ENCODE data around the gene BMP8B. TPM values are rescaled to one million over a fixed set of nuclear protein-coding genes. Genes with fewer than 3 reads are reported as not detected.

Gene BMP8B
- total RNA-seq, 3 donors from 2014 or later (not counting 1 experiment from before 2014, with no cell fraction given): 2.8 to 4.3 (median 3.6) TPM

DNA sequence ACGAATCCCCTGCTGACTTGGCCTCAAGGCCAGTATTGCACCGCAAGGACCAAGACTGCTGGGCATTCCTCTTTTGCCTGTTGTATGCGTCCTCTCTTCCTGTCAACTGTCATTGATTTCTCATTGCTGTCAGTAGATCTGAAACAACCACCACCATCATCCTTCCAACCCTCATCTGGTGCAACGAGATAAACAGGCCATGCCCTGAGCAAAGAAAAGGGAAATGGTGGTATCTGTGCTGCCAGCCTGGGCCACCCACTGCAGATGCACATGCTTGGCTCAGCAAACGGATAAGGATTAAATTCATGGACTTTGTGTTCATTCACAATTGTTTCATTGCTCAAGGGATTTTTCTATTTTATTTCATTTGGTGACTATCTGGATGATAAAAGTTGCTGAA, 31.2 kb downstream of the BMP8B start:
- Histone ChIP-seq H3K4me3 (ENCODE audit: low read length) (no peak overlapping the region), H3K27ac (ENCODE audit: low read length) (no peak overlapping the region), H3K4me1 (ENCODE audit: control insufficient read depth, insufficient read depth, low read length) (no peaks in the 10 kb centered on the region), H3K36me3 (ENCODE audit: control insufficient read depth, insufficient read depth, low read length) (peaks cover 53% of the 10 kb centered on the region), H3K9me3 (ENCODE audit: control insufficient read depth, insufficient read depth, low read length) (no peaks in the 10 kb centered on the region), H3K27me3 (ENCODE audit: control insufficient read depth, insufficient read depth, low read length) (no peaks in the 10 kb centered on the region)
- 73% methylated on average over 5 of the region's 5 CpGs for WGBS (ENCODE audit: insufficient coverage)
- TF ChIP-seq, protein P1, sequence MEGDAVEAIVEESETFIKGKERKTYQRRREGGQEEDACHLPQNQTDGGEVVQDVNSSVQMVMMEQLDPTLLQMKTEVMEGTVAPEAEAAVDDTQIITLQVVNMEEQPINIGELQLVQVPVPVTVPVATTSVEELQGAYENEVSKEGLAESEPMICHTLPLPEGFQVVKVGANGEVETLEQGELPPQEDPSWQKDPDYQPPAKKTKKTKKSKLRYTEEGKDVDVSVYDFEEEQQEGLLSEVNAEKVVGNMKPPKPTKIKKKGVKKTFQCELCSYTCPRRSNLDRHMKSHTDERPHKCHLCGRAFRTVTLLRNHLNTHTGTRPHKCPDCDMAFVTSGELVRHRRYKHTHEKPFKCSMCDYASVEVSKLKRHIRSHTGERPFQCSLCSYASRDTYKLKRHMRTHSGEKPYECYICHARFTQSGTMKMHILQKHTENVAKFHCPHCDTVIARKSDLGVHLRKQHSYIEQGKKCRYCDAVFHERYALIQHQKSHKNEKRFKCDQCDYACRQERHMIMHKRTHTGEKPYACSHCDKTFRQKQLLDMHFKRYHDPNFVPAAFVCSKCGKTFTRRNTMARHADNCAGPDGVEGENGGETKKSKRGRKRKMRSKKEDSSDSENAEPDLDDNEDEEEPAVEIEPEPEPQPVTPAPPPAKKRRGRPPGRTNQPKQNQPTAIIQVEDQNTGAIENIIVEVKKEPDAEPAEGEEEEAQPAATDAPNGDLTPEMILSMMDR (IDR thresholded peaks at IDR 0.05): no peak
- H3K27ac Mint-ChIP-seq: no peak overlapping the region
- intact Hi-C loops (cut with micrococcal nuclease): no loop called here
- H3K4me3 Mint-ChIP-seq: no peak overlapping the region
- no peak for ATAC-seq
- H3K27me3 Mint-ChIP-seq (ENCODE audit: low read depth in 2 of 2): no peaks in the 10 kb centered on the region
- peaks cover 4% of the 10 kb centered on the region in 2 donors for H3K4me1 Mint-ChIP-seq
- no peaks in the 10 kb centered on the region for H3K9me3 Mint-ChIP-seq
- no peak for DNase-seq
- H3K36me3 Mint-ChIP-seq: peaks cover 15% of the 10 kb centered on the region

DNA sequence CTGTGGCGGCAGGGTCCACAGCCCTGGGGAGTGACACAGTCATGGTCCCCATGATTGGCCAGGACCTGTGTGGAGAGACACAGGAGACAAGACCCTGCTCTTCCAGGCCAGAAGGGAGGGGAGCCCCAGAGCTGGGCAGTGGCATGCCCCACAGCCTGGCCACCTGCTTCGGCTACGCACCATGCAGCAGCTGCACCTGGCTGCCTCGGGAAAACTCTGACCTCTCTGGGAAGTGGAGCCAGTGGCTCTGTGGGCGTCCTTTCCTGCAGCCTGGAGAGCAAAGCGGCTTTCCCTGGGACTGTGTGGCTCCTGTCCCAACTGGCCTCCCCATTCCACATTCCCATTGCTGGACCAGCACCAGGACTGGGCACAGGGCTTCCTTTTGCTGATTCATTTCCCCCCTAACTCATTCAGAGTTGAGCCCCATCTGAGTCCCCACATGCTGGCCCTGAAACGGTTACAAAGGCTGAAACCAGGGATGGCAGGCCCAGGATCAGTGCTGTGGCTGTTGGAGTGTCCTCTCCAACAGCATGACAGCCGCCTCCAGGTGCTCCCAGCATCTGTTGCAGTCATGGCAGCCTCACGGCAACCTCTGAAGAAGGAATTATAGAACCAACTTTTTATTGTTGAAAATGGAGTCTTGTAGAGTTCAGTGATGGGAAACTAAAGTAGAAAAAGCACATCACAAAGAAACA, 32.6 kb downstream of the BMP8B start:
- Histone ChIP-seq H3K36me3 (ENCODE audit: control insufficient read depth, insufficient read depth, low read length) (peaks cover 67% of the 10 kb centered on the region), H3K4me3 (ENCODE audit: low read length) (no peak overlapping the region), H3K4me1 (ENCODE audit: control insufficient read depth, insufficient read depth, low read length) (no peaks in the 10 kb centered on the region), H3K27ac (ENCODE audit: low read length) (no peak overlapping the region), H3K9me3 (ENCODE audit: control insufficient read depth, insufficient read depth, low read length) (no peaks in the 10 kb centered on the region), H3K27me3 (ENCODE audit: control insufficient read depth, insufficient read depth, low read length) (no peaks in the 10 kb centered on the region)
- Mint-ChIP-seq H3K4me3 (no peak overlapping the region), H3K9me3 (no peaks in the 10 kb centered on the region), H3K27me3 (ENCODE audit: low read depth in 2 of 2) (no peaks in the 10 kb centered on the region), H3K4me1 (peaks cover 4 to 9% of the 10 kb centered on the region in 2 donors), H3K27ac (no peak overlapping the region), H3K36me3 (peaks cover 21% of the 10 kb centered on the region)
- intact Hi-C loops (cut with micrococcal nuclease): no loop called here
- no peak for ATAC-seq
- DNase-seq: no peak
- WGBS (ENCODE audit: insufficient coverage): 90% methylated on average over 9 of the region's 9 CpGs
- TF ChIP-seq, protein P1 (IDR thresholded peaks at IDR 0.05): no peak

DNA sequence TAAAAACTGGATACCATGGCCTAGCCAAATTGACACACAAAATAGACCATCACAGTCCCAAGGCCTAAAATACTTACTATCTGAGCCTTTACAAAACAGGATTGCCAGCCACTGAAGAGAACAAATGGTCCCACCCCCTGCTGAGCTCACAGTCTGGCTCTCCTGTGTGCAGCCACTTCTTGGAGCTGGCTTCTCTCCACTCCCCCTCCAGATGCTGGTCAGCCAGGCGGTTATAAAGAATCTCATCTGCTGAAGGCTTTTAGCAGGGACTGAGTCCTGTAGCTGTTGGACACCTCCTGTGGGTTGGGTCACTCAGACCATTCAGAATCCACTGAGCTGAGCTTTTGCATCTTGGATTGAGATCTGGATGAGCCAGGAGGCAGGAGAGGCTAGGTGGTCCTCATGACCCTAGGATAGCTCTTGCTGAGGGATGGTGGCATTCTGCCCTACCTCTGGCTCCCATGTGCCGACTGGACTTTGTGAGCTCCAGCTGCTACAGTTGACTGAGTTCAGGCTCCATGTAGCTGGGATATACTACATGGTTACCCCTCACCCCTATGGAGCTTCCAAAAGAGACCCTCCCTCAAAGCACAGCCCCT, 33.7 kb downstream of the BMP8B start:
- TF ChIP-seq, protein P1 (IDR thresholded peaks at IDR 0.05): no peak
- no peak overlapping the region for H3K4me3 ChIP-seq (ENCODE audit: low read length)
- peaks cover 9% of the 10 kb centered on the region in 2 donors for H3K4me1 Mint-ChIP-seq
- ATAC-seq (no peak), DNase-seq (no peak)
- H3K4me3 Mint-ChIP-seq: no peak overlapping the region
- WGBS (ENCODE audit: insufficient coverage): 100% methylated on average over 2 of the region's 2 CpGs
- H3K36me3 Mint-ChIP-seq: peaks cover 29% of the 10 kb centered on the region
- H3K27ac ChIP-seq (ENCODE audit: low read length): no peak overlapping the region
- no peak overlapping the region for H3K27ac Mint-ChIP-seq
- H3K27me3 Mint-ChIP-seq (ENCODE audit: low read depth in 2 of 2): no peaks in the 10 kb centered on the region
- no peaks in the 10 kb centered on the region for H3K27me3 ChIP-seq (ENCODE audit: control insufficient read depth, insufficient read depth, low read length)
- H3K9me3 ChIP-seq (ENCODE audit: control insufficient read depth, insufficient read depth, low read length): no peaks in the 10 kb centered on the region
- no peaks in the 10 kb centered on the region for H3K4me1 ChIP-seq (ENCODE audit: control insufficient read depth, insufficient read depth, low read length)
- H3K36me3 ChIP-seq (ENCODE audit: control insufficient read depth, insufficient read depth, low read length): peaks cover 76% of the 10 kb centered on the region
- intact Hi-C loops (cut with micrococcal nuclease): no loop called here
- H3K9me3 Mint-ChIP-seq: no peaks in the 10 kb centered on the region

Measured in natural killer cell (primary cell).